GM10248 (cell line): ENCODE data around the gene LOXL1.
"Not testable (repeated sequence)": the region's sequence is repeated elsewhere in the genome, so short reads cannot be mapped to it uniquely, and the experiment has no call there.

Experiments used
- CTCF ChIA-PET: fragments of 300-600 bp; sonication (Branson Sonifier 250); formaldehyde crosslinking; extraction: SDS; loops from one replicate; lab custom pipeline; 2021; ENCODE audit warnings: antibody characterized with exemption; lab: Yijun Ruan, JAX
- POLR2A ChIA-PET: fragments of 350-650 bp; sonication (Branson Sonifier 250); formaldehyde crosslinking; extraction: SDS; loops from one replicate; lab custom pipeline; 2020; ENCODE audit warnings: antibody characterized with exemption; lab: Yijun Ruan, JAX
- DNase-seq: peaks from one replicate; pipeline ENCODE4 v3.0.0; 2012; ENCODE audit errors: extremely low spot score
- TF ChIP-seq, protein P1 (sequence below): IDR thresholded peaks from 2 replicates; pipeline ENCODE4 v1.5.1; 2012; ENCODE audit warnings: mild to moderate bottlenecking, low read depth; ENCODE audit errors: extremely low read depth, missing control alignments, control extremely low read depth

LOXL1 gene

DNA sequence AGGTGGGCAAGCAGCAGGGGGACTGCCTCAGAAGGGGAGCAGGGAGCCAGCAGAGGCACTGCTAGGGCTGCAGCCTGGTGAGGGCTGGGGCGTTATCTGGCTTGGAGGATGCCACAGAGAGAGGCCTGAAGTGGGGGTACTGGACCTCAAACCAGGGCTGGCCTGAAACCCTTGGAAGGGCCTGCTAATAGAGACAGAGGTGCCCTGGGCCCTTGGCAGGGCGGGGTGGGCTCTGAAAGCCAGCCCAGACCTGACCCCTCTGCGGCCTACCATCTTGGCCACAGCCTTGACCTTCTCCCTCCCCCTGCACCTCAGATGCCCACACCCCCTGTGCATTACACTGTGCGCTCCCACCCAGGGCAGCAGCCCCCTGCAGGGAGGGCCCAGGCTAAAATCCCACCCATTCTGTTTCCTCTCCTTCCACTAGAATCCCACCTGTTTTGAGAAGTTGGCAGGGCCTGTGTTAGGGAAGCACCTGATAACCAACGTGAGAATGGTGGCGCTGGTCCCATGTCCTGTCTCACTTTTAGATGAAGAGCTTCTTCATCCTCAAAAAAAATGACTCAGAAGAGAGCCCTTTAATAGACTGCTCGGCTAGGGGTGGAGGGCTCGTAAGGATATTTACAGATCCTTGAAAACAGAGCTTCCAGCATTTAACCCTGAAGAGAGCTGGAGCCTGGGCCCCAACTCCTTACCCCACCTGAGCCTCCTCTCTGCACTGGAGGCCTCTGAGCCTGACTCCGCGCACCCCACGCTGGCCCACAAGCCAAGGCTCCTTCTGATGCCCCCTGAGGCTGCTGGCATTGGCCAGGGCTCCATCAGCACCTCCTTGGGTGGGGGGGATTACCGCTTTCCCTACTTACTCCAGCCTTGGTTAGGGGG is 29.8 kb downstream of the LOXL1 start:
- ChIA-PET CTCF (interaction anchor here (1.5 to 2.5 kb wide), 2 partner anchors 17 kb away, joined by 6 to 7 read pairs; no protein-coding TSS in a partner anchor), POLR2A (no interaction called here)

DNA sequence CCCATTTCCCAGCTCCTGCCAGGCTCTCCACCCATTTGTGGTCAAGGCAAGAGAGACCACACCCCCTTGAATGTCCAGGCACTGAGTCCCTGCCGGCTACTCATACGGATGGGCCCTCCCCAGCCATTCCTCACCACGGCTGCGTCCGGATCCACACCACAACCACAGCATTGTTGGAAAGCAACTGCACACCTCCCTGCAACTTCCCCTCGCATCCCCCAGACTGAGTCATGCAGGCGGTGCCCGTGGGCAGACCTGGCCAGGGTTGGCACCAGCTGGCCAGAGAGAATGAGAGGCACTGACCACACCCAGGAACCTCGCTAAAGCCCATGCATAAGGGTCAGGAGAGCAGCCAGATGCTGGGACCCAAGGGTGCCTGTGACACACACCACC is 30.5 kb downstream of the LOXL1 start:
- POLR2A ChIA-PET = no interaction called here
- TF ChIP-seq, protein P1, sequence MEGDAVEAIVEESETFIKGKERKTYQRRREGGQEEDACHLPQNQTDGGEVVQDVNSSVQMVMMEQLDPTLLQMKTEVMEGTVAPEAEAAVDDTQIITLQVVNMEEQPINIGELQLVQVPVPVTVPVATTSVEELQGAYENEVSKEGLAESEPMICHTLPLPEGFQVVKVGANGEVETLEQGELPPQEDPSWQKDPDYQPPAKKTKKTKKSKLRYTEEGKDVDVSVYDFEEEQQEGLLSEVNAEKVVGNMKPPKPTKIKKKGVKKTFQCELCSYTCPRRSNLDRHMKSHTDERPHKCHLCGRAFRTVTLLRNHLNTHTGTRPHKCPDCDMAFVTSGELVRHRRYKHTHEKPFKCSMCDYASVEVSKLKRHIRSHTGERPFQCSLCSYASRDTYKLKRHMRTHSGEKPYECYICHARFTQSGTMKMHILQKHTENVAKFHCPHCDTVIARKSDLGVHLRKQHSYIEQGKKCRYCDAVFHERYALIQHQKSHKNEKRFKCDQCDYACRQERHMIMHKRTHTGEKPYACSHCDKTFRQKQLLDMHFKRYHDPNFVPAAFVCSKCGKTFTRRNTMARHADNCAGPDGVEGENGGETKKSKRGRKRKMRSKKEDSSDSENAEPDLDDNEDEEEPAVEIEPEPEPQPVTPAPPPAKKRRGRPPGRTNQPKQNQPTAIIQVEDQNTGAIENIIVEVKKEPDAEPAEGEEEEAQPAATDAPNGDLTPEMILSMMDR = no peak

More for the DNA sequence above, 29.8 kb downstream of the LOXL1 start:
- TF ChIP-seq, protein P1 = no peak
- no peak for DNase-seq

DNA sequence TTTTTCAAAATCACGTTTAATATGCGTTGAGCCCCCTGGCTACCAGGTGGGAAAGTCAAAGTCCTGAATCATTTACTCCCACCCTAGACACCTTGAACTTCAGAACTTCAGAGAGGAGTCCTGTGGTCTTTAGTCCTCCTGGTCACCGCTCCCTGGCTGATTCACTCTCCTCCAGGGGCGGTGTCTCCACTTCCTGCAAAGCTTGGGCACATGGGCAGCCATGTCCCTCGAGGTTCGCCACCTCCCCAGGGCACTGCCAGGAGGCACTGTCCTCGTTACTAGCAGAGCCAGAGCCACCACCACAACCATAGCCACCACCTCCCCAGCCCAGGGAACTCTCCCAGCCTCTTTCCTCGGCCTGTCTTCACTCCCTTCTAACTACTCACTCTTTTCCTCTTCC is 31.0 kb downstream of the LOXL1 start:
- POLR2A ChIA-PET = no interaction called here
- CTCF ChIA-PET = interaction anchor here (0.9 to 1.5 kb wide), 2 partner anchors 9 to 16 kb away, joined by 3 to 7 read pairs; no protein-coding TSS in a partner anchor
- TF ChIP-seq, protein P1 = no peak
- no peak for DNase-seq

More for the DNA sequence above, 30.5 kb downstream of the LOXL1 start:
- DNase-seq = no peak
- CTCF ChIA-PET = interaction anchor here (1.5 kb wide), 1 partner anchor 16 kb away, joined by 7 read pairs; no protein-coding TSS in a partner anchor

DNA sequence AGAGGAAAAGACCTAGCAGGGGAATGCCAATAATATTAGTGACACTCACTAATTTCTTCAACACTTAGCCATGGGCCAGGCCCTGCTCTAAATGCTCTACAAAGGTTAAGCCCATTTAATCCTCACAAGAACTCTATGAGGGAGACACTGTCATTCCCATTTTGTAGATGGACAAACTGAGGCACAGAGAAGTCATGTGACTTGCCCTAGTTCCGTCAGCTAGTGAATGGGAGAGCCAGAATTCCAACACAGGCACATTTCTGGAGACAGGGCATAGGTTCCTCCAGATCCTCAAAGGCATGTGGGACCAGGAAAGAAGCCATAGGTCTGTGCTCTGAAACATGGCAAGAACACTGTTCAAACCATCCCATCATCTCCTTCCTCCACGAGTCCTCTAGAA is 31.5 kb downstream of the LOXL1 start:
- DNase-seq = no peak
- TF ChIP-seq, protein P1 = no peak
- CTCF ChIA-PET = interaction anchor here (0.9 kb wide), 1 partner anchor 8 kb away, joined by 3 read pairs; no protein-coding TSS in a partner anchor
- POLR2A ChIA-PET = interaction anchor here (0.6 kb wide), 1 partner anchor 22 kb away, joined by 10 read pairs; no protein-coding TSS in a partner anchor

DNA sequence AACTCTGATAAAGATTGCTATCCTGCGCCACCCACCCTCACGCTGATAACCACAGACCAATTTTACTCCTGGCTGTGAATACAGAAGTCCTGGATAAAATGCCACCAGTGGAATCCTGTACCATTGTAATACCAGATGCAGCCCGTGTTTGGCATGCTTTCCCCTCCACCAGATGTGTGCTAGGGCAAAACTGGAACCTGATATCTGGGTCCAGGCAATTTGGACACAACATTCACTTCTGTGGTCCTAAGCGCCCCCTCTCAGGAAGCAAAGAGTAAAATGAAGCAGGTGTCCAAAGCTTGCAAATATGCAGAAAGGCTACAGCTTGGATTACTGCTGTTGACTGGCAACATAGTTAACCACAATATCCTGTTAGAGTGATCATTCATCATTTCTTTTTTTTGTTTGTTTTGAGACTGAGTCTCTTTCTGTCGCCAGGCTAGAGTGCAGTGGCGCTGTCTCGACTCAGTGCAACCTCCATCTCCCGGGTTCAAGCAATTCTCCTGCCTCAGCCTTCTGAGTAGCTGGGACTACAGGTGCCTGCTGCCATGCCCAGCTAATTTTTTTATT is 32.8 kb downstream of the LOXL1 start:
- POLR2A ChIA-PET = no interaction called here
- DNase-seq = no peak
- TF ChIP-seq, protein P1 = no peak
- CTCF ChIA-PET = interaction anchor here (3.7 kb wide), 1 partner anchor 14 kb away, joined by 23 read pairs; no protein-coding TSS in a partner anchor

DNA sequence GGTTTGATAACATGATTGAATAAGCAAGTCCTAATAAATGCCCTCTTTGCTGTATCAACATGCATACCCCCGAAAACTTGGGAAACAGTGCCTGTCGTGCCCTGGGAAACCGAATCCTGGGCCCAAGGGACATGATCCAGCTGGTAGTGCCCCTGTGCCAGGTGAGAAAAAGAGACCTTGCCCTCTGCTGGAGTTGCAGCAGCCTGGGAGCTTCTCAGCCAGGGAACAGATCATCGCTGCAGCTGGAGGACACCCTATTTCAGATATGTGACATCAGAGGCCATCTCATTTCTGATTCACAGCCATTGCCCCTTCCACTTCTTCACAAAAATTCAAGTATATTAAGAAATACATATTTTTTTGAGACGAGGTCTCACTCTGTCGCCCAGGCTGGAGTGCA is 33.5 kb downstream of the LOXL1 start:
- no peak for DNase-seq
- CTCF ChIA-PET = interaction anchor here (3.7 kb wide), 1 partner anchor 13 kb away, joined by 23 read pairs; no protein-coding TSS in a partner anchor
- POLR2A ChIA-PET = no interaction called here
- TF ChIP-seq, protein P1 = no peak

DNA sequence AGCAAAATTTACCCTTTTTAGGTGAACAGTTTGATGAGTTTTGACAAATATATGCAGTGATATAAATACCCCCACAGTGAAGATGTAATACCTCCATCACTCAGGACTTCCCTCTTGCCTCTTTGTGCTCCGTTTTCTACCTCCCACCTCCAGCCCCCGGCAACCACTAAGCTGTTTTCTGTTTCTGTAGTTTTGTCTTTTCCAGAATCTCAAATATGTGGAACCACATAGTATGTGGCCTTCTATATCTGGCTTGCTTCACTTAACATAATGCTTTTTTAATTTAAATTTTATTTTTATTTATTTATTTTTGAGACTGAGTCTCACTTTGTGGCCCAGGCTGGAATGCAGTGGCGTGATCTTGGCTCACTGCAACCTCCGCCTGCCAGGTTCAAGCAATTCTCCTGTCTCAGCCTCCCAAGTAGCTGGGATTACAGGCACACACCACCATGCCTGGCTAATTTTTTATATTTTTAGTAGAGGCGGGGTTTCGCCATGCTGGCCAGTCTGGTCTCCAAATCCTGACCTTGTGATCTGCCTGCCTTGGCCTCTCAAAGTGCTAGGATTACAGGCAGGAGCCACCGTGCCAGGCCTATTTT is 34.3 kb downstream of the LOXL1 start:
- CTCF ChIA-PET = interaction anchor here (1.0 to 3.7 kb wide), 2 partner anchors 9 to 13 kb away, joined by 3 to 23 read pairs; no protein-coding TSS in a partner anchor
- DNase-seq, POLR2A ChIA-PET: not testable (repeated sequence)
